Measurements from ENCODE around the gene MCCC2.
"Not testable (repeated sequence)": the region's sequence is repeated elsewhere in the genome, so short reads cannot be mapped to it uniquely, and the experiment has no call there.

MCCC2 gene

GRCh38 chr5:71597001-71597400 is 9.9 kb downstream of the MCCC2 start:
- no peak for DNase-seq (ENCODE audit: low read depth)

DNA sequence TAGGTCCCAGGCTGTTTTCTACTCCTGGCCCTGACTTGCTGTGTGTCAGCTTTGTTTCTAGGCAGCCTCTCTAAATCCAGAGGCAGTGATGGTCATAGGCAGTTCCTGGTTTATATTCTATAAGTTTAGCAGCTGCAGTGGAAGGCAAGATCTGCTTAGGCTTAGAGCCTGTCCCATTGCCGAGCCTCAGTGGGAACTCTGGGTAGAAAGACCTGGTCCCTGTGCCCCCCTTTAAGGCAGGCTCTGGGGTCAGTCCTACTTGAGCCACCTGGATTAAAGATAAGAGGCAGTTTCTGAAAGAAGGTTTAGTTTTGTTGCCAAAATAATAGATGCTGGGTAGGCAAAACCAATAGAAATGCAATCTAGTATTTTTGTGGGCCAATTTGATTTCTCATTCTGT is 13.6 kb downstream of the MCCC2 start:
- no peak for DNase-seq (ENCODE audit: low read depth)

- peak; percentile 54 for DNase-seq (ENCODE audit: low read depth)
Observed at GRCh38 chr5:71601222-71602026, 14.3 kb downstream of the MCCC2 start.

DNA sequence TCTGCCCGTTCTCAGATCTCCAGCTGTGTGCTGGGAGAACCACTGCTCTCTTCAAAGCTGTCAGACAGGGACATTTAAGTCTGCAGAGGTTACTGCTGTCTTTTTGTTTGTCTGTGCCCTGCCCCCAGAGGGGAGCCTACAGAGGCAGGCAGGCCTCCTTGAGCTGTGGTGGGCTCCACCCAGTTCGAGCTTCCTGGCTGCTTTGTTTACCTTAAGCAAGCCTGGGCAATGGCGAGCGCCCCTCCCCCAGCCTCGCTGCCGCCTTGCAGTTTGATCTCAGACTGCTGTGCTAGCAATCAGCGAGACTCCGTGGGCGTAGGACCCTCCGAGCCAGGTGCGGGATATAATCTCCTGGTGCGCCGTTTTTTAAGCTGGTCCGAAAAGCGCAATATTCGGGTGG is 22.8 kb downstream of the MCCC2 start:
- DNase-seq (ENCODE audit: low read depth), result not testable (repeated sequence)

DNA sequence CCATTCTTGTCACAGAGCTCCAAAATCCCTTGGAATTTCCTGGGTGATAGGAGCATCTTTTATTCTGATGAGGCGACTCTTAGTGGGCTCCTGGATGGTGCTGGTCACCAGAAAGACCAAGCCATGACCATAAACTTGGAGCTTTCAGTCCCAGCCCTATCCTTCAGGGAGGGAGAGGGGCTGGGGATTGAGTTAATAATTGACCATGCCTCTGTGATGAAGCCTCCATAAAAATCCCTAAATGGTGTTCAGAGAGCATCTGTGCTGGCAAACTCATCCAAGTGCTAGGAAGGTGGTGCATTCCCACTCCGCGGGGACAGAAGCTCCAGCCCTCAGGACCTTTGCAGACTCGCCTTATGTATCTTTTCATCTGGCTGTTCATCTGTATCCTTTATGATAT is 28.7 kb downstream of the MCCC2 start:
- no peak for DNase-seq (ENCODE audit: low read depth)

DNA sequence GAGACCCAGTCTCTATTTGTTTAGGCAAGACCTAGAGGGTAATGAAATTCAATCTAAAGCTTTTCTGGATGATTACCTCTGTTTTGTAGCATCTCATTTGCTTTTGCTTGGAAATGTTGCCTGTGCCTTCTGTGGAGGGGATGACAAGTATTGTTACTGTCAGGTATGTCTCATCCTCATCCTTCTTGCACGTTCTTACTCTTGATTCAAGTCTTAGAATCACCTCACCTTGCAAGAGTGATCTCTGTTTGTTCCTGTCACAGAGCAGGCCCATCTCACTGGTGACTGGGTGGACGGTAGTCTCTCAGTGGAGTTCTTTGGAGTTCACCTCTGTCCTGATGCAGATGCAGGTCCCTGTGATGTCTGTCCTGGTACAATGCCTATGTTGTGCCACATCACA is 33.5 kb downstream of the MCCC2 start:
- DNase-seq (ENCODE audit: low read depth), result no peak

- no peak for DNase-seq (ENCODE audit: low read depth)
Observed at GRCh38 chr5:71621268-71621667, 34.1 kb downstream of the MCCC2 start.

- no peak for DNase-seq (ENCODE audit: low read depth)
Observed at GRCh38 chr5:71621741-71622140, 34.6 kb downstream of the MCCC2 start.

DNA sequence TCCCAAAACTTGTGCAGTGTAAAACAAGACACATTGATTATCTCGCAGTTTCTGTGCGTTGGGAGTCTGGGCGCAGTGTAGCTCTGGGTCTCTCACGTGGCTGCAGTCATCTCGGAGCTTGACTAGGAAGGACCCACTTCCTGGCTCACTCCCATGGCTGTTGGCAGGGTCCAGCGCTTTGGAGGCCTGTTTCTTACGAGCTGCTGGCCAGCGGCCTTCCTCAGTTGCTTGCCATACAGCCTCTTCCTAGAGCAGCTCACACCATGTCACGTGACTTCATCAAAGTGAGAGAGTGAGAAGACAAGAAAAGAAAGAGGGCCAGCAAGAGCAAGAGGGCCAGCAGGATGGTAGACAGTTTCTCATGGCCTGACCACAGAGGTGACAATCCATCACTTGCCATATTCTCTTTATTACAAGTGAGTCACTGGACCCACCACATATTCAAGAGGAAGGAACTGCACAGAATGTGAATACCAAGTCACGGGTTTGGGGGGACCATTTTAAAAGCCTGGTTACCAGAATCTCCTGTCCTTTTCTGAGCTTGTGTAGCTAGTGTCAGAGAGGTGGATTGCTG is 36.2 kb downstream of the MCCC2 start:
- DNase-seq (ENCODE audit: low read depth), result no peak

DNA sequence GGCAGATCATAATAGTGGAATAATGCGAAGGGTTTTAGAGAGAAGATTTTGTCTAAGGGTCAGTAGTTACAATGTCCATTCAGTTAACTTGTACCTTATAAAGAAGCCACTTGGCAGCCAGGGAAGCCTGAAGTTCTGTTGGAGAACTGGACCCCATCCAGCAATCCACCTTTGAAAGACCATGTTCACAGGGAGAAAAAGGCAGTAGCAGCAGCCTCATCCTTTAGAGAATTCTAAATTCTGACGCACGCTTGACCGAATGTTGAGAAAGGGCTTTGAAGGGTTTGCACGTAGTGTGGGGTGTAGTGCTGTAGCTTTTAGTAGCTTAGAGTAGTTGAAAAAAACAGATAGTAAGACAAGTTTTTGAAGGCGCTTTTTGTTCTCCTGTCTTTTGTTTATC is 42.8 kb downstream of the MCCC2 start:
- DNase-seq (ENCODE audit: low read depth), result no peak

DNA sequence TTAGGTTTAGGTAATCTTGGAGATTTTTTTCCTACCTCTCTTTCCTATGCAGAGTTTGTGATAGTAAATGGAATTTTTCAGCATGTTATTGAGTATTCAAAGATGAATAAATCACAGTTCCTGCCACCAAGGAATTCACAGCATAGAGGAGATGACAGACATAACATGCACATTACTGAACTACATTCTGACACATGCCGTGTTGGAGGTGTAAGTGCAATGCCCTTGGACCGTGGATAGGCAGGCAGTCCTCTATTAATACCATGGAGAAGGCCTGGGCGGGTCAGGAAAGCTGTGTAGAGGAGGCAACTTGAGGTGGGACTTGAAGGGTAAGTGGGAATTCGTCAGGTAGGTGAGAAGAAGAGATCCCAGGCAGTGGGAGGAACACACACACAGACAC is 43.9 kb downstream of the MCCC2 start:
- DNase-seq (ENCODE audit: low read depth), result no peak

- no peak for DNase-seq (ENCODE audit: low read depth)
Observed at GRCh38 chr5:71632168-71632567, 45.0 kb downstream of the MCCC2 start.

GRCh38 chr5:71633255-71634155 is 46.4 kb downstream of the MCCC2 start:
- no peak for DNase-seq (ENCODE audit: low read depth)

- no peak for DNase-seq (ENCODE audit: low read depth)
Observed at GRCh38 chr5:71637133-71637532, 50.0 kb downstream of the MCCC2 start.

DNA sequence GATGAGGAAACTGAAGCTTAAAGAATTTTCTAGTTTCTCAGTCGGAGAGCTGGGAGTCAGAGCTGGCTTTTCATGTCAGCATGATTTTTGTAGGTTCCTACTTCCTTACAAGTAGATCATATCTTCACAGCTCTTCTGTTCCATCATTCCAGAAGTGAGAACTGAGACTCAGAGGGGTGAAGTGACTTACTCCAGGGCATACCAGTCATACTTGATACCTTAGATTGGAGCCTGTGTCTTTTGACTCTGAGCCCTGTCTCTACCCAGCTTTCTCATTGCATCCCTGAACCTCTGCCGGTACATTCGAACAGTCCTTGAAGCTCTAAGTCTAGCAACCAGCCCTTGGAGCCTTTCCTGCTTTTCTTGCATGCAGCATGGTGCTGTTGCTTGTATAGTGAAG is 53.3 kb downstream of the MCCC2 start:
- DNase-seq (ENCODE audit: low read depth), result no peak

DNA sequence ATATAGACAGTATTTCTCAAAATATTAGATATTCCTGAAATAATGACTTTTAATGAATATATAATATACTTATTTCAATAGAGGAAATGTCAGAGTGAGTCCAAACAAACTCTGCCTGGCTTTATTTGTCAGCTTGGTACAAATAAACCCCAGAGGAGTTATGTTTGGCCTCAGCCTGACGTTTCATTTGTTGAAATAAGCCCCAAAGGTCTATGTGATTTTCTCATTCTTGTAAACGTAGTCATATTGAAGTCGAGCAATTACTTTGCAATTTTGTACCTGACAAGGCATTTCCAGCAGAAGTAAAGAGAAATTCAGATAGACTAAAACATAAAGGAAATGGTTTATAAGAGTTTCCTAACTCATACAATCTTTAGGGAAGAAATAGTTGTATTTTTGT is 57.9 kb downstream of the MCCC2 start:
- no peak for DNase-seq (ENCODE audit: low read depth)

- DNase-seq (ENCODE audit: low read depth), result not testable (repeated sequence)
Observed at GRCh38 chr5:71650940-71651339, 63.8 kb downstream of the MCCC2 start.

DNA sequence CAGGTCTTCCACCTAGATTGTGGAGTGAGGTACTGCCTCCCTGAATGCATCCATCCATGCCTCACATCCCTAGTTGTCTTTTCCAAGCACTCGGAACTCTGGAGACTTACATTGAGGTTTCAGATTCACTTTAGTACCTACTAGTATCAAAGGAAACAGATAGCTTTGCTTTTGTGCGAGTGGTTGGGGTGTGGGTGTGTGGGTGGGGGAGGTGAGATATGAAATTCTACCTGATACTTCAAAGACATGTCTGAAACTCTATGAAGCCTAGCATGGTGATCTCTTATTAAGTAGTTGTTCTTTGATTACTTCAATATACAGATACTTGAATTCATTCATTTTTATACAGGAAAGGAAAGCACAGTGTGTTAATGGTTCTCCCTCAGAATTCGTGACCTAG is 64.4 kb downstream of the MCCC2 start:
- DNase-seq (ENCODE audit: low read depth), result no peak

GRCh38 chr5:71652349-71652748 is 65.2 kb downstream of the MCCC2 start:
- no peak for DNase-seq (ENCODE audit: low read depth)

DNA sequence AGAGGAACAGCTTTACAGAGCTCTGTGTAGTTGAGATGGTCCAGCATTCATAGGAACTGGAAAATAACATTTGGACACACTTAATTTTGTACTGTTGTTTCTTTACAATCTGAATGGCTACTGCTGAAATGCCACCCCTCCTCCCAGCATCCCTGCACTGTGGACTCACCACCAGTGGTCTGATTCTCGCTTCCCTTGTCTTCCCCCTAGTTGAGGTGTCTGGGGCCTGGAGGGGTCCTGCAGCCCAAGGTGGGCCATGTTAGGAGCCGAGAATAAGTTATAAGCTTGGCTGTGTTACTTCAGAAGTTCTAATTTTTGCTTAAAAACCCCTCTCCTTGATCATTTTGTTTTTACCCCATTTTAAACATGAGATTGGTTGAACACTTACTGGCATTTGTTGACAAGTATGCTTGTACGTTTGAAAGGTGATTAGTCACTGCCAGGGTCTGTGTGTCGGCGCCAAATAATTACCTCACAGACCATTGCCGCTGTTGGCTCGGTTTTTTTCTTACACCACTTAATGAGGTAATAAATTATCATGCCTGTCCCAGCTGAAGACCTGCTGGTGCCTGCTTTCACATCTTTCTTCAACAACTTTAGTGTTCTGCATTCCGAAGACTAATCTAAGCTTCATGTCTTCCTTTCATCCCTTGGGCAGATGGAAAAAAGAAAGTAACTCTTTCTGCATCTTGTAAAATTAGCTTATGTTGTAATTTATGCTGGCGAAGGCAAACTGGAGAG is 65.8 kb downstream of the MCCC2 start:
- DNase-seq (ENCODE audit: low read depth), result no peak

GRCh38 chr5:71658916-71659662 is 71.9 kb downstream of the MCCC2 start:
- DNase-seq (ENCODE audit: low read depth), result no peak
